Stimulated activated CD8-positive, alpha-beta memory T cell treated with anti-CD3 and anti-CD28 coated beads, Interleukin-2, amount 100 ng/mL, for 48 hours (primary cell): ENCODE results near the gene MYADML2.

Source experiments
- DNase-seq, 2 donors: peaks; one replicate each; pipeline ENCODE4 v3.0.0-alpha.2; 2020; ENCODE audit warnings: low read depth in 2 of 2

Gene MYADML2

GRCh38 chr17:81899514-81900166 lies 47.4 kb downstream of the MYADML2 start:
- no peak for DNase-seq

GRCh38 chr17:81898885-81899284 lies 48.1 kb downstream of the MYADML2 start:
- DNase-seq: no peak

DNA sequence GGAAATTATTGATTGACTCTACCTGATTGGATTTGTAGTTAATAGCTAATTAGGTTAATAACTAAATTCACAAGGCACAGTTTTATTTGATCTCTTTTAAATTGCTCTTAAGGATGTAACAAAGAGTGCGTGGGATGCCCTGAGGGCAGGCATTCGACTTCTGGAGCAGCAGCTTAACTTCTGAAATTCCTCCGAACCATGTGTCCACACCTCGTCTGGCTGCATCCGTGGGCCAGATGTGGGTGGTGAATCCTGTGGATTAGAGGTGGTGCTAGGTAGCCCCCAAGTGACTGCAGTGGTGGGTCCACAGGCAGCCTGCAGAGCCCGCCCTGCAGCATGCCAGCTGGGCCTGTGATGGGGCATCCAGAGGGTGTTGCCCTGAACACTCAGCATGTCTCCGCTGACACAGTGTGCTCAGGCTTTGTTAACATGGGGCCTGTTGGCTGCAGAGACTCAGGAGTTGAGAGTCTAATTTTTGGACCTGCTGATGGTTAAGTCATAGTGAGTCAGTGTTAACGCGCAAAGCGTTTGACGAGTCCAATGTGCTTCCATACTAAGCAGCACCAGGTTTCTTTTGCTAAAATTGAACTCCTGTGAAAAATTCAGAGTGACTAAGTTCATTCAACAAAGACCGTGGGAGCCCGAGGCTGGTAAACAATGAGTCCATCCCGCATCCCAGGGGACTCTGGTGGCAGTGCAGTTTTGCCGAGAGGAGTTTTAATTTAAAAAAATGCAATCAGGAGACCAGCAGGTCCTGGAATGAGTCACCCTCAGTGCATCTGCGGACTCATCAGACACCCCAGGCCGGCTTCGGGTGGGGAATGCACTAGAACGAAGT lies 48.8 kb downstream of the MYADML2 start:
- DNase-seq: no peak

- no peak for DNase-seq
Observed at GRCh38 chr17:81895400-81895799, 51.6 kb downstream of the MYADML2 start.

DNA sequence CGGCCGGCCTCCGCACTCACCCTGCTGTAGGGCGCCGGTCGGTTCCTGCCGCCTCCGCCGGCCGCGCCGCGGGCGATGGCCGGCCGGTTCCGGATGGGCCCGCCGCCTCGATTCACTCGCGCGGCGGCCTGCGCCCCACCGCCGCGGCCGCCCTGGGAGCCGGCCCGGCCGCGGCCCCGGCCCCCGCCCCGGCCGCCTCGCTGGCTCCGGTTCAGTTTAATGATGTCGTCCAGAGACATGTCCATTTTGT lies 55.8 kb downstream of the MYADML2 start:
- DNase-seq: no peak

DNA sequence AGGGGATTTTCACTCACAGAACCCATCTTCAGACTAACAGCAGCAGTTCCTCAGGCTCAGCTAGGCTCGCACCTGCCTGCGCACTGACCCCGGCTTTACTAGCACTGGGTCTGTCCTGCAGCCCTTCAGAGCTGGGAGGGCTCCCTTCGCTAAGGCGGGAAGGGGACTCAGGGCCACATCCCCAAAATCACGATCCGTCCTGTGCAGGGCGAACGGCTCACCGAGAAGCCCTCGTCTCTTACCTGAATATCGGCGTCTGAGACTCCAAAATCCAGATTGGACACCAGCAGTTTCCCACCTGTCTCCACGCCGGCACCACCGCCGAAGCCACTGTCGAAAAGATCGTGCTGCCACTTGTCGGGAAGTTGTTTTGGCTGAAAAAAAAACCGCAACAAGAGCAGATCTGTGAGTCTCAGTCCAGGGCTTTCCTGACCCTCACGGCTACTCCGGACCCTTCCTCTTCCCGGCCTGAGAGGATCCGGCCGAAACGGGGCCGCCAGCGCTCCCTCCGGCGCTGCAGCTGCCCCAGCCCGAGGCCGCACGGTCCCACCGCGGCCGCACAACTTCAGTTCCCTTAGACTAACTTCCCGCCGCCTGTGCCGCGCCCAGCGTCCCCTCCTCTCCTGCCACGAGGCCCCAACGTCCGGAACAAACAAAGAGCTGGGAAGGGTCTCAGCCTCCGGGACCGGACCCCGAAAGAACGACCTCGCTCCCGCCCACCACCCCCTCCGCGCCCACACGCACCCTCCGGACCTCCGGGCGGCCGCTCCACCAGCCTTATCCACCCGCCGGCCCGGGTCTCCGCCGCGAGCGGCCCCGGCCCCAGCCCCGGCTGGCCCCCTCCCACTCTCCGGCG lies 56.4 kb downstream of the MYADML2 start:
- no peak for DNase-seq
